Ovary (tissue), 9 donors: Measurements from ENCODE around the gene TSHZ2. TPM values are rescaled to one million over a fixed set of nuclear protein-coding genes. Genes with fewer than 3 reads are reported as not detected.

Source experiments
- DNase-seq, 5 donors: peaks; one replicate each; pipeline ENCODE4 v3.0.0-alpha.2; 2019 to 2020
- H3K27ac ChIP-seq, 2 donors: fragments of 200-600 bp; one replicate each; pipeline versions ENCODE4 v1.5.1 to v1.8.0; 2019 to 2022
- H3K27me3 ChIP-seq: fragments of 200-600 bp; one replicate; pipeline ENCODE4 v1.8.0; 2022
- H3K36me3 ChIP-seq: fragments of 200-600 bp; sonication (generic); one replicate; pipeline ENCODE4 v1.5.1; 2019
- H3K4me1 ChIP-seq: one replicate; pipeline ENCODE4 v1.8.1; 2013; ENCODE audit warnings: mild to moderate bottlenecking, moderate library complexity; ENCODE audit not compliant: insufficient read depth
- H3K4me3 ChIP-seq: fragments of 200-600 bp; sonication (generic); one replicate; pipeline ENCODE4 v1.5.1; 2017
- H3K9me3 ChIP-seq, 2 donors: fragments of 200-600 bp in 1 of 2; sonication (generic) in 1 of 2; one replicate each; pipeline versions ENCODE4 v1.5.1 to v1.8.1; 2013 to 2019; ENCODE audit warnings: mild to moderate bottlenecking in 1 of 2, moderate library complexity in 1 of 2
- EP300 ChIP-seq: sonication (generic); formaldehyde crosslinking; IDR thresholded peaks from one replicate; pipeline ENCODE4 v1.6.1; 2017; ENCODE audit warnings: antibody characterized with exemption
- POLR2A ChIP-seq: fragments of 450-650 bp; IDR thresholded peaks from one replicate; pipeline ENCODE4 v1.6.1; 2017; ENCODE audit warnings: antibody characterized with exemption, mild to moderate bottlenecking, moderate library complexity
- WGBS, 3 donors: extraction: QIAGEN DNeasy Blood & Tissue Kit in 1 of 3; methylation state at CpG; one replicate each; pipeline versions ENCODE4 v1.1.5 to v1.1.7; 2013 to 2017; 5-methylcytosine and 5-hydroxymethylcytosine counted together
- intact Hi-C, 4 donors: fragments of 100-400 bp; cut with DNase I; formaldehyde crosslinking; loops; one replicate each; pipeline versions ENCODE4 v1.11.0 to v1.15.1; 2022 to 2023
- polyA plus RNA-seq, 2 donors: library from polyadenylated mRNA; stranded (reverse); fragments of 200-250 nt in 1 of 2; fragments of 350-450 nt in 1 of 2; fragmentation: Illumina TruSeq in 1 of 2; extraction: RNeasy Lipid Tissue Mini Kit (QIAGEN cat#74804) in 1 of 2; gene quantifications; one replicate each; pipeline ENCODE4 v1.2.3, GENCODE V29; 2013 to 2014
- total RNA-seq, 7 donors: library from RNA; depleted of rRNA in 2 of 7; stranded (reverse); fragments of >200 nt in 2 of 7; fragmentation: NEBNext Ultra II Directional in 3 of 7; extraction: Animal tissue kit (Norgen Biotek cat#: 25700) in 3 of 7; gene quantifications; one replicate each; pipeline versions ENCODE4 v1.1.0 to v1.2.4, GENCODE V29; 2016 to 2023
- TF ChIP-seq, protein P1 (sequence below), 3 donors: fragments of 450-650 bp in 2 of 3; fragments of 200-600 bp in 1 of 3; IDR thresholded peaks; one replicate each; pipeline versions ENCODE4 v1.5.1 to v1.8.0; 2016 to 2022; ENCODE audit warnings: antibody characterized with exemption in 3 of 3, mild to moderate bottlenecking in 1 of 3
- donor health status: DM: no; HTN: no; CAD: no; lungs with moderate emphysema.
- donor health status: DM: no; HTN: no; CAD: no.
- donor health status: Bipolar disorder and iron deficiency.
- donor health status: DM: yes; HTN: yes; CAD: no.
- donor health status: DM: no; HTN: no; CAD: no.
- donor health status: DM: yes; HTN: yes; CAD: no.

Gene TSHZ2
- total and polyA plus RNA-seq, 9 donors: 18.2 to 113 (median 40.2) TPM

DNA sequence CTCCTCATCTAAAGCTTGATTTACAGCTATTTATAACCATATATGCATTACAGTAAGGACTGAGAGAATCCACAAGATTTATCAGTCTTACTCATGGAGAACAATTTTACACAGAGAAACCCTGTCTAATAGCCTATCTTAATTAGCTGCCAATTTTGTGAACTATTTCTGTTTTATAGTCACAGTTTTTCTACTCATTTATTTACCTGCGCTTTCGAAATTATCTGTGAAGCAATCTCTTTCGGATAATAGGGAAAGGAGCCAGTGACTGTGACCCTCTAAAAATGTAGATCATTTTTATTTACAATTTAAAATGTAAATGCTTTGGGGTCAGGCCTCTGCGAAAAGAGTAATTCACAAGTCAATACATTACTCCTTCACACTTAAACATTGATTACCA, 98.1 kb downstream of the TSHZ2 start:
- H3K27me3 ChIP-seq: no peaks in the 10 kb centered on the region
- H3K9me3 ChIP-seq: no peaks in the 10 kb centered on the region
- TF ChIP-seq, protein P1, sequence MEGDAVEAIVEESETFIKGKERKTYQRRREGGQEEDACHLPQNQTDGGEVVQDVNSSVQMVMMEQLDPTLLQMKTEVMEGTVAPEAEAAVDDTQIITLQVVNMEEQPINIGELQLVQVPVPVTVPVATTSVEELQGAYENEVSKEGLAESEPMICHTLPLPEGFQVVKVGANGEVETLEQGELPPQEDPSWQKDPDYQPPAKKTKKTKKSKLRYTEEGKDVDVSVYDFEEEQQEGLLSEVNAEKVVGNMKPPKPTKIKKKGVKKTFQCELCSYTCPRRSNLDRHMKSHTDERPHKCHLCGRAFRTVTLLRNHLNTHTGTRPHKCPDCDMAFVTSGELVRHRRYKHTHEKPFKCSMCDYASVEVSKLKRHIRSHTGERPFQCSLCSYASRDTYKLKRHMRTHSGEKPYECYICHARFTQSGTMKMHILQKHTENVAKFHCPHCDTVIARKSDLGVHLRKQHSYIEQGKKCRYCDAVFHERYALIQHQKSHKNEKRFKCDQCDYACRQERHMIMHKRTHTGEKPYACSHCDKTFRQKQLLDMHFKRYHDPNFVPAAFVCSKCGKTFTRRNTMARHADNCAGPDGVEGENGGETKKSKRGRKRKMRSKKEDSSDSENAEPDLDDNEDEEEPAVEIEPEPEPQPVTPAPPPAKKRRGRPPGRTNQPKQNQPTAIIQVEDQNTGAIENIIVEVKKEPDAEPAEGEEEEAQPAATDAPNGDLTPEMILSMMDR (IDR thresholded peaks at IDR 0.05): no peak
- TF ChIP-seq EP300 (no peak), POLR2A (no peak)
- H3K4me1 ChIP-seq: peaks cover 3% of the 10 kb centered on the region
- H3K4me3 ChIP-seq: no peak overlapping the region
- no peak overlapping the region for H3K27ac ChIP-seq
- no peaks in the 10 kb centered on the region for H3K36me3 ChIP-seq
- WGBS, 3 donors: 91 to 95% (median 91%) methylated on average over 4 of the region's 4 CpGs
- intact Hi-C loops: no loop called here
- DNase-seq: no peak

DNA sequence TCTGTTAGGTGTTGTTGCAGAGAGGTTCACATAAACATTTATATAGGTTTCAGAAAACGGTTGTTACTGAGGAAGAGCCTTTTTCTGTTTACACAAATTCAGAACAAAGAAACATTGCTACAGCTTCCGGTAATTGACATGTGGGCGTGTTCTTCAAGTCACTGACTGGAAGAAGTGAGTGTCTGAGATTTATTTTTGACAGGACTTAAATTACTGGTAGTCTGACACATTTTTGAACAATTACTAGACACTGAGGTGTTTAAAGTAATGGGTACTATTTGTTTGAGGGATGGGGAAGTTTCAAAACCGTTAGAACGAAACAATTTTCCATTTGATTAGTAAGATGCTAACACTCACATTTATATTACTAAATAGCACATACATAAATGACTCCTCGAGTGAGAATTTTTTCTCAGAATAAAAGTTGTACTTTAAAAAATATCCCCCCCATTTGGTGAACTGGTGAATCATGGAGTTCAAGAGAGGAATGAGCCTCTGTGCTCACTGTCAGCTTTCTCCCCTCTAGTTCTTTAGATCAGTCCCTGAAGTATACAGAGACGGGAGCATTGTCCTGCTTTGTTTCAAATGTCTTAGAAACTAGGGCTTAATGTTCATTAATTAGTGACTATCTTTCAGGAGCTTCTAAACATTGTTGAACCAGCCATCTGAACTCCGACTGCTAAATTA, 98.7 kb downstream of the TSHZ2 start:
- 72 to 76% (median 75%) methylated on average over 8 of the region's 8 CpGs for WGBS, 3 donors
- no peak overlapping the region for H3K27ac ChIP-seq
- intact Hi-C loops: no loop called here

DNA sequence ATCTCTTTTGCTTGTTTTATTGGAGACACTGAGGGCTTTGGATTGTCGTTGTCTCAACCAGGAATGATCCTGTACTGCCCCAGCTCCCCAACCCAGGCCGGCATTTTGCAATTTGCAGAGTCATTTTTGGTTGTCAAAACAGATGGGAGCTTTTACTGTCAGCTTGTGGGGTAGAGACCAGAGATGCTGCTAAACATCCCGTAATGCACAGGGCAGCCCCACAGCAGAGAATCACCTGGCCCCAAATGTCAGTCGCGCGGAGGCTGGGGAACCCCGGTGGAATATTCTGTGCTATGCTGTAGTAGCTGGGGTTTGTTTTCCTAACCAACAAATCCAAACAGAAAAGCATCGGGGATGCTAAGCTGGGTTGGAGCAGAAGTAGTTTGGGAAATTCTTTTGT, 99.7 kb downstream of the TSHZ2 start:
- TF ChIP-seq, protein P1 (IDR thresholded peaks at IDR 0.05): no peak
- no peak for TF ChIP-seq POLR2A
- TF ChIP-seq EP300: no peak

More for the DNA sequence above, 98.7 kb downstream of the TSHZ2 start:
- Histone ChIP-seq H3K4me3 (no peak overlapping the region), H3K27me3 (no peaks in the 10 kb centered on the region), H3K4me1 (peaks cover 8% of the 10 kb centered on the region), H3K36me3 (no peaks in the 10 kb centered on the region), H3K9me3 (no peaks in the 10 kb centered on the region)
- TF ChIP-seq, protein P1 (IDR thresholded peaks at IDR 0.05): no peak
- no peak for TF ChIP-seq POLR2A
- no peak for TF ChIP-seq EP300
- DNase-seq: no peak

DNA sequence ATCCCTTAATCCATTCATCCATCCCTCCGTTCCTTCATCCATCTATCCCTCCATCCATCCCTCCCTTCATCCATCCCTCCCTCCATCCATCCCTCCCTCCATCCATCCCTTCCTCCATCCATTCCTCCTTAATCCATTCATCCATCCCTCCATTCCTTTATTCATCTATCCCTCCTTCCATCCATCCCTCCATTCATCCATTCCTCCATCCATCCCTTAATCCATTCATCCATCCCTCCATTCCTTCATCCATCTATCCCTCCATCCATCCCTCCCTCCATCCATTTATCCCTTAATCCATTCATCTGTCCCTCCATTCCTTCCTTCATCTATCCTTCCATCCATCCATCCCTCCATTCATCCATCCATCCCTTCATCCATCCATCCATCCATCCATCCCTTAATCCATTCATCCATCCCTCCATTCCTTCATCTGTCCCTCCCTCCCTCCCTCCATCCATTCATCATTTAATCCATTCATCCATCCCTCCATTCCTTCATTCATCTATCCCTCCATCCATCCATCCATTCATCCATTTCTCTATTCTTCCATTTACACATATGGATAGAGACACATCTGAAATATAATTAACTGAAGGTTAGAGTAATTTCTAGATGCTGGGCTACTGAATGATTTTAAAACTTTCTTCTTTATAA, 100.9 kb downstream of the TSHZ2 start:
- 97 to 98% (median 97%) methylated on average over 1 of the region's 1 CpG for WGBS, 3 donors
- no peak for DNase-seq
- H3K9me3 ChIP-seq: no peaks in the 10 kb centered on the region
- TF ChIP-seq, protein P1 (IDR thresholded peaks at IDR 0.05): no peak
- TF ChIP-seq POLR2A (no peak), EP300 (no peak)
- H3K4me3 ChIP-seq: no peak overlapping the region
- H3K27ac ChIP-seq: no peak overlapping the region
- H3K36me3 ChIP-seq: no peaks in the 10 kb centered on the region
- intact Hi-C loops: no loop called here
- H3K4me1 ChIP-seq: peaks cover 18% of the 10 kb centered on the region
- no peaks in the 10 kb centered on the region for H3K27me3 ChIP-seq

More for the DNA sequence above, 99.7 kb downstream of the TSHZ2 start:
- no peak for DNase-seq
- Histone ChIP-seq H3K4me1 (peaks cover 9% of the 10 kb centered on the region), H3K4me3 (no peak overlapping the region), H3K36me3 (no peaks in the 10 kb centered on the region), H3K9me3 (no peaks in the 10 kb centered on the region), H3K27me3 (no peaks in the 10 kb centered on the region), H3K27ac (no peak overlapping the region)
- WGBS, 3 donors: 55 to 66% (median 61%) methylated on average over 8 of the region's 8 CpGs
- intact Hi-C loops: no loop called here
